ENCODE measurements around the gene MEX3D. TPM values are rescaled to one million over a fixed set of nuclear protein-coding genes. Genes with fewer than 3 reads are reported as not detected.

MEX3D gene
- total RNA-seq, result 58.5 TPM

- no peak for DNase-seq
Measured at GRCh38 chr19:1568320-1569019, at the start of gene MEX3D. Gene MEX3D, minus strand, starts transcription at chr19:1568325. Its CDS starts 267 bp downstream, at chr19:1568058.

GRCh38 chr19:1616875-1617274 is 48.8 kb upstream of the MEX3D start:
- no peak for DNase-seq

DNA sequence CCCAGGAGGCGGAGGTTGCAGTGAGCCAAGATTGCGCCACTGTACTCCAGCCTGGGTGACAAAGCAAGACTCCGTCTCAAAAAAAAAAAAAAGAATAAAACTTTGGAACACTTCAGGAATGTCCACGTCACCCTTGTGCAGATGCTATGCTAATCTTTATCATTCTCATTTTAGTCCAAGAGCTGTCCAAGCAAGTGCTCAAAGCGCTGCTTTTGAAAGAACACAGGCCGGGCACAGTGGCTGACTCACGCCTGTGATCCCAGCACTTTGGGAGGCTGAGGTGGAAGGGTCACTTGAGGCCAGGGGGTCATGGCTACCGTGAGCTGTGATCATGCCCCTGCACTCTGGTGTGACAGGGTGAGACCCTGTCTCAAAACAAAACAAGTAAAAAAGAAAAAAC is 48.3 kb upstream of the MEX3D start:
- no peak for DNase-seq

GRCh38 chr19:1615156-1615765 is 47.1 kb upstream of the MEX3D start:
- DNase-seq, result no peak

- DNase-seq, result no peak
Measured at GRCh38 chr19:1613808-1614570, 45.9 kb upstream of the MEX3D start.

- no peak for DNase-seq
Measured at GRCh38 chr19:1613146-1613545, 45.0 kb upstream of the MEX3D start.

GRCh38 chr19:1612114-1613086 is 44.3 kb upstream of the MEX3D start:
- no peak for DNase-seq

- no peak for DNase-seq
Measured at GRCh38 chr19:1611353-1611752, 43.2 kb upstream of the MEX3D start.

DNA sequence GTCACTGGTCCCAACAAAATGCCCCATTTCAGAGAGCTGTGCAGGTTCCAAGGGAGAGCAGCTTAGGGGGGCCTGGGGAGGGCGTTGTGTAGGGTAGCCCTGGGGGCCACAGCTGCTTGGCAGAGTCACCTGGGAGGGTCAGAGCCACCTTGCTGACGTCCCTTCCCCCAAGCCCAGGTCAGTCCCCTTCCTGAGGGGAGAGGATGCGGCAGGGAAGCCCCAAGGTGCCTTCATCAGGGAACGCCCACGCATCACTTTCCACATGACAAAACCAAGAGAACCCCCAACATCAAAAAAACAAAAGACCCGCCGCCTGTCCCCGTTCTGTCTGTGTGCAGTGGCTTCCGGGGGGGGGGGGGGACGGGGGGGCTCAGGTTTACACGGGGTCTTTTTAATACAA is 42.5 kb upstream of the MEX3D start:
- no peak for DNase-seq

DNA sequence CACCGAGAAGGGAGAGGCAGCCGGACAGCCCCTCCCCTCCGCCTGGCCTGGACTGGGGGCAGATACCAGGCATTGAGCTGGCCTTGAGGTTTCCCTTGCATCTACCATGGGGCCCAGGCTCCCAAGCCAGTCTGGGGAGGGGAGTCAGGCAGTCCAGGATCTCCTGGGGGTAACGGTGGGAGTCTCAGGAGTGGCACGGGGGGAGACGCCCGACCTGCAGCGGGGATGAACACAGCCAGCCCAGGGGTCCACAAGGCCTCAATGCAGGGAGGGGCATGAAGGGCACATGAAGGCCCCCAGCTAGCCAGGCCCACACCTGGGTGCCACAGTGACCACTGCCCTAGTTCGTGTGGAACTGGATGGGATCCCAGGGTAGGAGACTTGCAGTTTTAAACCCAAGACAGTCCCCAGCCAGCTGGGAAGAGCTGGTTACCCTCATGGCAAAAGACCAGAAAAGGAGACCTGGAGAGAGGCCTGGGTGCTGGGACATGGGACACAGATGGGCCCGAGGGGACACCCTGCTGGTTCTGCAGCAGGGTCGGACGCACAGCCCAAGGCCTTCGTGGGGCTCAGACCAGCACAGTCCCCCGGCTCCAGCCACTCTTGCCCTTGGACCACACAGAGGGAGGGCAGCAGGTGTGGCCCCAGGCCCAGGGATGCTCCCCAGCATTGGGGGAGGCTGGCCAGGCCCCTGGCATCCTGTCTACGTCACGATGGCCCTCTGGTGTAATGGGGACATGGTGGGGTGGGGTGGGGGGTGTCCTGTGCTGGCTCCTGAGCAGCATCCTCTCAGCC is 41.8 kb upstream of the MEX3D start:
- DNase-seq, result no peak

- no peak for DNase-seq
Measured at GRCh38 chr19:1609103-1609396, 40.9 kb upstream of the MEX3D start.

DNA sequence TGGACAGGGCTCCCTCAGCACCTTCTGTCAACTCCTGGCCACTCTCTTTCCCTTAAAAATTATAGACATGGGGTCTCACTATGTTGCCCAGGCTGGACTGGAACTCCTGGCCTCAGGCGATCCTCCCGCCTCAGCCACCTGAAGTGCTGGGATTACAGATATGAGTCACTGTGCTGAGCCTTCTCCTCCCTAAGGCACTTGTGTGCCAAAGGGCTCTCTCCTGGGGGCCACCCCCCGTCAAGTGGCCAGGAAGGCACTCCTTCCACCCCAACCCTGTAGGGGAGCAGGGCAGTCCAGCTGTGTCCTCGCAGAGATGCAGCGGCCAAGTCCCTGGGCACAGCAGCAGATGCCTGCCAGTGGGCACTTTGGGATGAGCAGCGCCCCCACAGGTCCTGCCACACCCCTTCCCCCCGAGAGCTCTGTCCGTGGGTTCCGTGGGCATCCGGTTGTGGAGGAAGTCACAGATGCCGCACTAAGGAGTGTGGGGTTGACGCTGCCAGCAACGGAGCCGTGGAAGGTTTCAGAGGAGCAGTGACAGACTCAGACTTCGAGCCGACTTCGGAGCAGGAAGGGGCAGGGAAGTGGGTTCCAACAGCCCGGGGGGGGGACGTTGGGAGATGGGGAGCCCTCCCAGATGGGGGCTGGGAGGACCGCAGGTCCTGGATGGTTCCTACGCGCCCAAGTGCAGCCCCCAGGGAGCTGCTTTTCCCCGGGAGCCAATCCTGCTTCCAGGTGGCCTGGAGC is 40.4 kb upstream of the MEX3D start:
- DNase-seq, result no peak

GRCh38 chr19:1606138-1606651 is 38.1 kb upstream of the MEX3D start:
- no peak for DNase-seq

DNA sequence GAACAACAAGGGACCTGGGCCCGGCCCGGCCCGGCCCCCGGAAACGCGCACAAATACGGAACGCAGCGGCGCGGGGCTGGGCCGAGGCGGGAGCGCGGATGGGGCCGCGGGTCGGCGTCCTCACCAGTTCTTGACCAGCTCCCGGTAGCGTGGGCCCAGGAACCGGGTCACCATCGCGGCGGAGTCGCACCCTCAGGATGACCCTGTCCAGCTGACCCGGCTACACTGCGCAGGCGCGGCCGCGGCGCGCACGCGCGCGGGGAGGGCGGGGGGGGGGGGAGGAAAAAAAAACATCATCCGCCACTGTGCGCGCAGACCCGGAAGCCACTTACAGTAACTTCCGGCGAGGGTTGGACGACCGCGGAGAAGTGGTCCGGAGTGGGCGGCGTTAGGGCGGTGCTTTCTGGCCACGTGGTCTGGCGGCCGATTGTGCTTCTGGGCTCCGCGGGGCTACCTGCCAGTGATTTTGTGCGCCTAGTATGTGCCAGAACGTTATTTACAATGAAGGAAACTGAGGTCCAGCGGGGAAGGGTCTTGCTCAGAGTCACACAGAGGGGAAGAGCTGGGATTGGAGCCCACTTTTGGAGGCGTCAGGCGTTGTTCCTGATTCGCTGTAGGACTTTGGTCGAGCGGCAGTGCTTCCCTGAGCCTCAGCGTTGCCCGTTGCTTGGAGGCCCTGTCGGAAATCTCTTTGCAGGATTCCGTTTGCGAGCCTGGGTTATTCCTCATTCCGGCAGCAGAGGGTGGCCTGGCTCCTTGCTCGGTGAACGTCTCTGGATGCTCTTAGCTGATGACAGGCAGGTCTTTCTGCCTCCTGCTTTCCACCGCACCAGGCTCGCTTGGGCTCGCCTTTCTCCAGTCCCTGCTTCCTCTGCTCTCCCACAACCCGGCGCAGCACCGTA is 37.4 kb upstream of the MEX3D start, which contains the start of gene UQCR11:
Gene UQCR11, minus strand, starts transcription at position 227 of the 902 bp plus-strand sequence. Its CDS starts 53 bp downstream, at position 174.
- DNase-seq, result peak; percentile 92

DNA sequence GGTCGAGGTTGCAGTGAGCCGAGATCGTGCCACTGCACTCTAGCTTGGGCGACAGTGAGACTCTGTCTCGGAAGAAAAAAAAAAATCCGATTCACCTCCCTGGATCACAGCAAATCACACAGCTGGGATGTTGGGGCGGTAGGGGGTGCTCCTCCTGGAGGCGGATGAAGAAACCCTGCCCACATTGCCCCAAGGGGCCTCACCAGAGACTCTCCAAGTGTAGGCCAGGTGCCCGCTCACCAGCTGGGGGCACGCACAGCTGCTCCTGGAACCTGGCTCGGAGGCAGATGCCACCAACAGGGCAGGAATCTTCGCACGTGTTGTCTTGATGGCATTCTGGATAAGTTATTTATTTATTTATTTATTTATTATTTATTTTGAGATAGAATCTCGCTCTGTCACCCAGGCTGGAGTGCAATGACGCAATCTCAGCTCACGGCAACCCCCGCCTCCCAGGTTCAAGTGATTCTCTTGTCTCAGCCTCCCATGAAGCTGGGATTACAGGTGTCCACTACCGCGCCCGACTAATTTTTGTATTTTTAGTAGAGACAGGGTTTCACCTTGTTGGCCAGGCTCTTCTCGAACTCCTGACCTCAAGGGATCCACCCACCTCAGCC is 34.1 kb upstream of the MEX3D start:
- DNase-seq, result no peak

GRCh38 chr19:1601613-1602064 is 33.5 kb upstream of the MEX3D start:
- DNase-seq, result no peak

GRCh38 chr19:1599460-1599846 is 31.3 kb upstream of the MEX3D start:
- DNase-seq, result no peak

DNA sequence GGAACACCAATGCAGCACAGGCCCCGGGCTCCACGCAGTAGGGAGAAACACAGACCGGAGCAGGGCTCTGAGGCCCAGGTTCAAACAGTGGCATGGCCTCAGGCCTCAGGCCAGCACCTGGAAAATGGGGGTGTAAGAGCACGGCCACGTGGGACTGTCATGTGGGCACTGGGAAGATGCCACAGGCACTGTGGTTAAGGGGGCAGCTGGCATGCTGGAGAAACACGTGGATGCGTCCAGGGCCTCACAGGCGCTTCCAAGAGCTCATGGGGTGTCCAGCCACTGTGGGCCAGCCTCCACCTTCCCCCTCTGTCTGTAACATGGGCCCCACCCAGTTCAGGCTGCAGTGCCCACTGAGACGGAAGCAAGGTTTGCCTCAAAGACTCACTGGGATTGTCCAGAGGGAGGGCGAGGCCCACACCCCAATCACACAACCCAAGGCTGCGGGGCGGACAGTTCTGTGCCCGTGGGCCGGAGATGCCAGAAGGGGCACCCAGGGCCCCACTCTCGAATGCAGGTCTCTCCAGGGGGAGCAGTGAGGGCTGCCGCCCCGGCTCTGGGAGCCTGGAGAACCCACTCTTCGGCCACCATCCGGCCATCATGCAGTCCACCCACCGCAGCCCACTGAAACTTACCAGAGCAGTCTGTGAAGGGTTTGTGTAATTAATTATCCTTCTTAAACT is 30.8 kb upstream of the MEX3D start:
- no peak for DNase-seq

DNA sequence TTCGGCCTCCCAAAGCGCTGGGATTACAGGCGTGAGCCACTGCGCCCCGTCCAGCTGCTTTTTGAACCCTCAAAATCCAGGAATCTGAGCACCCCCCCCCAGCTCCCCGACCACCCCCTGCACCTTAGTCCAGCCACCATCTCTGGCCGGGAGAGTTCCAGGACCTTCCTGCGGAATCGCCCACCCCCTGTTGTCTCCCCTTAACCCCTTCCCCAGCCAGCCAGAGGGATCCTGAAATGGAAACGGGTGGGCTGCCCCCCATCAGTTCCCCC is 25.3 kb upstream of the MEX3D start:
- DNase-seq, result no peak

Data from occipital lobe (tissue), 2 donors.